NOMO-1 treated with DMSO at 0.1 percent for 48 hours (cell line): ENCODE data around the gene TEX52.
A peak's percentile ranks its signal among the peaks of the same experiment; 100 is the strongest.

Experiments used
- DNase-seq: peaks from one replicate; lab custom pipeline; 2025; ENCODE audit not compliant: unreplicated experiment; lab: John Stamatoyannopoulos, UW

Gene TEX52

DNA sequence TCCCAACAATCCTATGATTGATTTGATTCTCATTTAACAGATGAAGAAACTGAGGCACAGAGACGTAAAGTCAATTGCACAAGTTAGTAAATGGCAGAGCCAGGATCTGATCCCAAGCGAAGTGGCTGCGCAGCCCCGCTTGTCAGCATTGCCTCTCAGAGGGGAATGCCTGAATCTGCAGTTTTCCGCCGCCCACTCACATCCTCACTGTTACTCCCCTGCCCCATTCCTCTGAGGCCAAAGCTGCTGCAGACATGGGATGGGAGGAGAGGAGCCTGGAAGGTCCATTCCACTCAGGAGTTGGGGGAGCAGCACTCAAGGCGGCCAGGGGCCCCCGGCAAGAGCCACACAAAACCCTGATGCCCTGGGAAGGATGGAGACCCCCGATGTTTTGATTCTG, 23.0 kb downstream of the TEX52 start:
- no peak for DNase-seq

DNA sequence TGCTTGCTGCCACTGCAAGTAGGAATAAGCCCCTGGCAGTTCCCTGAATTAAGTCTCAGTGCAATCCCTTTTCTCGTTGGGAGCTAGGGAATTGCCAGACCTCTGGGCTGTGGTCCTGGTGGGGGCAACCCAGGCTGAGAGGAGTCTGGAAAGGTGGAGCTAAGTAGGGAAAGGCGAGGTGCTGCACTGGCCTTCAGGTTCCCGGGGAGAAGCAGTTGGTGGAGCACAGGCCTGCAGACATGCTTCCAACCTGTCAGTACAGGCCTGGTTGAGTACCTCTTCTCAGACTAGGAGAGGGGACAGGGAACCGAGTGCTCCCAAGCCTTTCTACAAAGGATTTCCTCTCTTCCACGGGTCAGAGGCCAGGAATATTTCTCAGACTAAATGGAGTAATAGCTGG, 23.5 kb downstream of the TEX52 start:
- DNase-seq = no peak

- no peak for DNase-seq
Measured at GRCh38 chr12:2832550-2833127, 24.2 kb downstream of the TEX52 start.

GRCh38 chr12:2829275-2829674, 27.6 kb downstream of the TEX52 start:
- DNase-seq = no peak

- DNase-seq = no peak
Measured at GRCh38 chr12:2826721-2827515, 29.9 kb downstream of the TEX52 start.

DNA sequence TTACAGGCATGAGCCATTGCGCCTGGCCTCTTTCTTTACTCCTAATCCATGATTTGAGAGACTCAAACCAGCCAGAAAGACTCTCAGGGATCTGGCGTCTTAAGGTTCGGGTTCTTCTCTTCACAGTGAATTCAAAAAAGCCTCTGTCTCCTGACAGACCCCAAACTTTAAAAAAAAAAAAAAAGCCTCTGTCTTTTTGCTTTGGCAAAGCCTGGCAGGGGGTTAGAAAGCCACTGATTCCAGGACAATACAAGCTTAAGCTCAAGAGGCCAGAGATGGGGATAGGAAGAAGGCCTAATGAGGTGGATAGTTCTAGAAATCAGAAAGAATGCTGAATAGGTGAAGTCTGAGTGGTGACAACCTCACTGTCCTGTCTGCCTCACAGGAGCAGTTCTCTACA, 30.8 kb downstream of the TEX52 start:
- DNase-seq = no peak

DNA sequence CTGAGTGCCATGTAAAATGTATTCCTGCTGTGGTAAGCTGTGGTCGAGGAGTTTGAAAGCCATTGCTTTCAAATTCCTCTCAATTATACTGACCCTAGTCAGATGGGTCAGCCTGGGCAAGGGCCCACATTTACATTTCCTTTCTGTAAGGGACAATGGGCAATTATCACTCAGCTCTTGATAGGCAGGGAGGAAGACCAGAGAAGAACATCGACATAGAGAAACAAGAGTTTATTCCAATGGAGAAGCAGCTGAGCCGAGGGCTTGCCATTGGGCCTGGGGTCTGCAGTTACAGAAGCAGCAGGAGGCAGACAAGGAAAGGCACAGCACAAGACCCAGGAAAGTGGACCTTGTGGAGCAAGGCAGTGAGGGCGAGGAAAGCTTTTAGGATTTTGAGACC, 31.7 kb downstream of the TEX52 start:
- no peak for DNase-seq

DNA sequence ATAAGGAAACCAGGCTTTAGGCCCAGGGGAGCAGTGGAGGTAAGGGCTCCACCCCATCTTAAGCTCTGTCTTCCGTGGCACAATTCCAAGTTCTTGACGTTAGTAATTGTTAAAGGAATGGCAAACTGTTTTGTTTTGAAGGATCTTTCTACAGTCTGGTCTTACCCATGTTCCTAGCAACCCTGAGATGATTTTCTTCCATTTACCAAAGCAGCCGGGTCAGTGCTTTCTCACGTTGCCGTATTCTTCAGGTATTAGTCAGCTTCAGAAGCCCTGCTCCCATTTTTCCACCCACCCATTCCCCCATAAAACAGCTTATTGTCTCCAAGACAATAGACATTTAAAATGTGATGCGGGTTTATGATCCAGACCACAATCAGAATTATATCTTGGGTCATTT, 32.3 kb downstream of the TEX52 start:
- DNase-seq = no peak

DNA sequence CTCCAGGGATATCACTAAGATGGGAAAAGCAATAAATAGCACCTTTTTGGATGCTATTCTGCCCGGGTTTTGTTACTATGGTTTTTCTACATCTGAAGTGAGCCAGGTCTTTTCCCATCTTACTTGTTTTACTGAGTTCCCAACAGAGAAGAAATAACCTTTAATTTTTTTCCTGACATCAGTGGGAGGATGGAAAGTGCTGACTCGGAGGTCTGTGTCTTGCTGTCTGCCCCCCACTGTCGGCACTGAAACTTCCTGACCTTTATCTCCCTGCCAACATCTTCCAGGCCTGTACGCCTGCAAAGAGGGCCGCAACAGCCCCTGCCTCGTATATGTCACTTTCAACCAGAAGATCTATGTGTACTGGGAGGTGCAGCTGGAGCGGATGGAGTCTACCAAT, 33.4 kb downstream of the TEX52 start:
- DNase-seq = no peak

DNA sequence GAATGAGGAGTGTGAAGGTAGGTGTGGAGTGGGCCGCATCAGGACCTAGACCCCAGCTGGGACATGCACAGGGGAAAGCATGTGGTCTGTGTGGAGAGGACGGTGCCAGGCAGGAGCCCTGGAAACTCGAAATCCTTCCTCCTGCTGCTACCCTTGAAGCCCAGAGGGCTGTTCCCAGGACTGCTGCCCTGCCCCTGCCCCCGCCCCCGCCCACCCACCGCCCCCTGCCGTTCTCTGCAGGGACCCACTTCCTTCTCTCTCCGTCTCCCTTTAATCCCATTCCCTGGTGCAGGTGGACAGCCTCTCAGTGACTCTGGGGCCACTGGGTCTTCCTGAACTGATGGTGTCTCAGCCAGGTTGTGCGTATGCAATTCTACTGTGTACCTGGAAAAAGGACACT, 36.4 kb downstream of the TEX52 start:
- DNase-seq = no peak

DNA sequence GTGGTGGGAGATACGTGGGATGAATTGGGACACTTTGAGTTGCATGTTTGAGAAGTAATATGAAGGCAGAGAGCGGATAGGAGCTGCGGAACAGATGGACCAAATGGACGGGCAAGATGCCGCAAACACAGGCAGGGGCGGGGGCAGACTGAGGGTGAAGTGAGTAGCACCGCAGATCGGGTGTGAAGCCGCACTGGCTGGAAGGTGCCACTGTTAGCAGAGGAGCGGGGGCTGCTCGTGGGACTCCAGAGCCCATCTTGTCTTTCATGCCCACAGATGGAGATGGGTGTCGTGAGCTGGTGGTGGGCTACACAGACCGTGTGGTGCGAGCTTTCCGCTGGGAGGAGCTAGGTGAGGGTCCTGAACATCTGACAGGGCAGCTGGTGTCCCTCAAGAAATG, 37.0 kb downstream of the TEX52 start:
- no peak for DNase-seq

GRCh38 chr12:2813214-2814185, 43.3 kb downstream of the TEX52 start:
- peak; percentile 82 for DNase-seq

GRCh38 chr12:2812290-2813213, 44.3 kb downstream of the TEX52 start, which contains the start of gene ITFG2:
ITFG2 (plus strand) TSS chr12:2812668; CDS start chr12:2812761, 93 bp downstream.
- DNase-seq = peak; percentile 99

- no peak for DNase-seq
Measured at GRCh38 chr12:2811801-2812200, 45.0 kb downstream of the TEX52 start.

- no peak for DNase-seq
Measured at GRCh38 chr12:2806700-2807099, 50.1 kb downstream of the TEX52 start.

DNA sequence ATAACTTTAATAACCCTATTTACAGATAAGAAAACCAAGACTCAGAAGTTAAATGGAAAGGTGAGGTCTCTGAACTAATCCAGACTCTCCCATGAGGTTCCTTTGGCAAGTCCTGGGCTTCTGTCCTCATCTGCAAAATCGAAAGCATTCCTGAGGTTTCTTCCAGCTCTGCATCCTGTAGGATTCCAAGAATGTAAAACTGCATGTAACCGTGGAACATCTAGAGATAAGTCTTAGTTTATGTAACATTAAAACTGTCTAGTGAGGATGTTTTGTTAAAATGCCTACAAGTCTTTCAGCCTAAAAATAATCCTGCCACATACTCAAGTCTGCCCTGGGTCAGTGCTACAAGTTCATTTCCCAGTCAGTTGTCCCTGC, 51.7 kb downstream of the TEX52 start:
- DNase-seq = no peak

DNA sequence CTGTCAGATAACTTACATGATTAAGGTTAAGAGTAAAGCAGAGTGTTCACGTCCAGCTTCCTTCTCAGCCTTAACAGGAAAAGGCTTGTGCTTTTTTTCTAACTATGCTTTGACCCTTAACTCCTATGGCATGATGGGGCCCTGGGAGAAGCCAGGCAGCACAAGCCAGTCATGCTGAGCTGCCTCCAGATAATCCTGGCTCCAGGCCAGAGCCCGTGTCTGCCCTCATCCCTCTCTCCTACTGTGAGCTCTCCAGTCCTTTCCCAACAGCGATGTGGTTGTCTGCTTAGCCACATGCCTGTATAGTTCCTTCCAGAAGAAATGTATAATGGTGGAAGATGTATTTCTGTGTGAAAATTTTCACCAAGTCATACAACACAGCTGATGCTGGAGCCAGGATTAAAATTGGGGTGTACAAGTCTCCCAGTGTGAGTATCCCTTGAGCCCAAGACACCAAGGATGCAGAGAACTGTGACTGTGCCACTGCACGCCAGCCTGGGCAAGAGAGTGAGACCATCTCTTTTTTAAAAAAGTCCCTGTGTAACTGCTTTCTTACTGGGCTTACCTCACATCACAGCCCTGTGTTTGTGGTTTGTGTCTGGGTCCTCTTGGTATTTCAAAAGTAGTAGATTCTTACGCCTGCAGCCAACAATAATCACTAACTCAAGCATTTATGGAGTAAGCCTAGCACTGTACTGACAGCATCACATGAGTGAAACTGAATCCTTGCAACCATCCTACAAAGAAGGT, 52.3 kb downstream of the TEX52 start:
- DNase-seq = no peak

GRCh38 chr12:2803635-2804392, 53.0 kb downstream of the TEX52 start:
- DNase-seq = no peak
